Measurements from ENCODE around the gene LTBP1.

GRCh38 chr2:33002863-33003262, 56.1 kb downstream of the LTBP1 start:
- TF ChIP-seq CTCF (IDR thresholded peaks at IDR 0.05; ENCODE audit: insufficient read depth, low read length) = no peak
- no peak for TF ChIP-seq POLR2AphosphoS5 (IDR thresholded peaks at IDR 0.05; ENCODE audit: low read depth)
- TF ChIP-seq REST (IDR thresholded peaks at IDR 0.05; ENCODE audit: insufficient replicate concordance, low read depth) = no peak
- TF ChIP-seq GABPA (IDR thresholded peaks at IDR 0.05; ENCODE audit: low read depth) = no peak

Measured in HL-60 (cell line).